Measurements from ENCODE around the gene ADGRB2. TPM values are rescaled to one million over a fixed set of nuclear protein-coding genes. Genes with fewer than 3 reads are reported as not detected.

ADGRB2 gene
- total and polyA plus RNA-seq, 2 of the 4 experiments (the other 2 are of a cell fraction), result 2.2 to 11.9 TPM

- BruUV-seq (replicated peaks), result no TSS peak
- Histone ChIP-seq H2BK15ac (ENCODE audit: low read depth, low read length) (no peak overlapping the region), H2BK5ac (ENCODE audit: low read depth, low read length, poor library complexity, severe bottlenecking) (no peak overlapping the region), H3K56ac (ENCODE audit: extremely low read depth, insufficient read depth, low read length) (no peak overlapping the region; the same call in 1 of the 2 replicates), H3K27me3 (ENCODE audit: control insufficient read depth, insufficient read depth, low read length) (peaks cover 5% of the 10 kb centered on the region; the same call in 1 of the 2 replicates), H2AK9ac (replicated peaks; ENCODE audit: low read depth, low read length, poor library complexity) (peak overlapping the region; percentile 50), H3K4me2 (ENCODE audit: low read depth, low read length) (peak overlapping the region; percentile 19; the same call in 1 of the 2 replicates), H3K14ac (replicated peaks; ENCODE audit: low read depth, low read length) (no peak overlapping the region), H4K91ac (ENCODE audit: insufficient read depth, low read depth, low read length) (no peak overlapping the region), H3K9me1 (ENCODE audit: insufficient read depth, low read length) (peaks cover 19% of the 10 kb centered on the region), H3K18ac (ENCODE audit: low read depth, low read length) (no peak overlapping the region), H3K9ac (ENCODE audit: low read depth, low read length) (no peak overlapping the region), H4K8ac (ENCODE audit: low read depth in 2 of 2, low read length in 2 of 2) (peak overlapping the region in 1 of 2 experiments; percentile 28; a peak in 1 of 4 replicates), H3K36me3 (ENCODE audit: control insufficient read depth, insufficient read depth, low read length) (no peaks in the 10 kb centered on the region), H3K4ac (ENCODE audit: low read depth, low read length) (no peak overlapping the region), H3K27ac (ENCODE audit: insufficient read depth, low read length) (no peak overlapping the region), H2BK120ac (ENCODE audit: low read depth, low read length) (no peak overlapping the region), H2BK20ac (ENCODE audit: low read depth, low read length) (0 out of 2 replicates have a peak overlapping the region, but pooled peaks have one; percentile 1), H2AFZ (replicated peaks; ENCODE audit: low read length, poor library complexity) (peak overlapping the region; percentile 99), H2AK5ac (ENCODE audit: low read depth, low read length) (peak overlapping the region; percentile 58), H3K79me1 (ENCODE audit: low read depth in 1 of 2, low read length in 2 of 2) (0 out of 4 replicates have a peak, but pooled peaks cover 0 to 6% of the 10 kb centered on the region in 2 experiments), H3K4me1 (ENCODE audit: control insufficient read depth, insufficient read depth, low read length) (peaks cover 32% of the 10 kb centered on the region), H4K20me1 (ENCODE audit: insufficient read depth, low read length) (no peaks in the 10 kb centered on the region), H4K5ac (ENCODE audit: low read depth, low read length) (no peak overlapping the region), H3K23ac (ENCODE audit: low read depth, low read length) (no peak overlapping the region), H3K4me3 (ENCODE audit: insufficient read depth, low read depth, low read length) (no peak overlapping the region), H3K9me3 (ENCODE audit: control insufficient read depth, insufficient read depth, low read length) (no peaks in the 10 kb centered on the region)
- dilution Hi-C loops (cut with HindIII; ENCODE audit: low sequenced_read_pairs, unreplicated experiment), result no loop called here
- ChIA-PET CTCF (interaction anchor here (0.6 to 3.3 kb wide), 9 partner anchors 10 to 320 kb away, joined by 4 to 28 read pairs (median 5); partner anchors contain the start of gene COL16A1), POLR2A (ENCODE audit: unreplicated experiment) (interaction anchor here (1.2 kb wide), 1 partner anchor 15 kb away, joined by 4 read pairs; no protein-coding TSS in a partner anchor)
- intact Hi-C loops (cut with micrococcal nuclease), result loop anchor here (2.0 kb wide), 1 partner anchor 51 kb away; no protein-coding TSS in a partner anchor
- TF ChIP-seq SMC3 (IDR thresholded peaks at IDR 0.05; ENCODE audit: low read depth, low read length), result no peak
- TF ChIP-seq, protein P1, sequence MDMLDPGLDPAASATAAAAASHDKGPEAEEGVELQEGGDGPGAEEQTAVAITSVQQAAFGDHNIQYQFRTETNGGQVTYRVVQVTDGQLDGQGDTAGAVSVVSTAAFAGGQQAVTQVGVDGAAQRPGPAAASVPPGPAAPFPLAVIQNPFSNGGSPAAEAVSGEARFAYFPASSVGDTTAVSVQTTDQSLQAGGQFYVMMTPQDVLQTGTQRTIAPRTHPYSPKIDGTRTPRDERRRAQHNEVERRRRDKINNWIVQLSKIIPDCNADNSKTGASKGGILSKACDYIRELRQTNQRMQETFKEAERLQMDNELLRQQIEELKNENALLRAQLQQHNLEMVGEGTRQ (IDR thresholded peaks at IDR 0.05; ENCODE audit: low read depth, low read length), result no peak
- in situ Hi-C loops (cut with MboI; ENCODE audit: low sequenced_read_pairs), result no loop called here
- ATAC-seq (ENCODE audit: low read depth), result no peak
- no peak for DNase-seq
- WGBS, 2 experiments (ENCODE audit: extremely low coverage in 2 of 2, insufficient read length in 1 of 2), result 17% methylated on average over 1 of the region's 7 CpGs; no CpG with 5 or more reads in 1 of the 2 experiments
Measured at GRCh38 chr1:31715873-31716220, 48.3 kb downstream of the ADGRB2 start.

Measured in IMR-90 (cell line).